HG02588 (cell line): ENCODE results near the gene CHST15.

Experiments
- ATAC-seq: cut with Tn5 transposase; IDR thresholded peaks from one replicate; pipeline ENCODE4 v1.9.1; 2021; ENCODE audit warnings: mild to moderate bottlenecking, moderate library complexity; ENCODE audit not compliant: unreplicated experiment

Gene CHST15, protein sequence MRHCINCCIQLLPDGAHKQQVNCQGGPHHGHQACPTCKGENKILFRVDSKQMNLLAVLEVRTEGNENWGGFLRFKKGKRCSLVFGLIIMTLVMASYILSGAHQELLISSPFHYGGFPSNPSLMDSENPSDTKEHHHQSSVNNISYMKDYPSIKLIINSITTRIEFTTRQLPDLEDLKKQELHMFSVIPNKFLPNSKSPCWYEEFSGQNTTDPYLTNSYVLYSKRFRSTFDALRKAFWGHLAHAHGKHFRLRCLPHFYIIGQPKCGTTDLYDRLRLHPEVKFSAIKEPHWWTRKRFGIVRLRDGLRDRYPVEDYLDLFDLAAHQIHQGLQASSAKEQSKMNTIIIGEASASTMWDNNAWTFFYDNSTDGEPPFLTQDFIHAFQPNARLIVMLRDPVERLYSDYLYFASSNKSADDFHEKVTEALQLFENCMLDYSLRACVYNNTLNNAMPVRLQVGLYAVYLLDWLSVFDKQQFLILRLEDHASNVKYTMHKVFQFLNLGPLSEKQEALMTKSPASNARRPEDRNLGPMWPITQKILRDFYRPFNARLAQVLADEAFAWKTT

DNA sequence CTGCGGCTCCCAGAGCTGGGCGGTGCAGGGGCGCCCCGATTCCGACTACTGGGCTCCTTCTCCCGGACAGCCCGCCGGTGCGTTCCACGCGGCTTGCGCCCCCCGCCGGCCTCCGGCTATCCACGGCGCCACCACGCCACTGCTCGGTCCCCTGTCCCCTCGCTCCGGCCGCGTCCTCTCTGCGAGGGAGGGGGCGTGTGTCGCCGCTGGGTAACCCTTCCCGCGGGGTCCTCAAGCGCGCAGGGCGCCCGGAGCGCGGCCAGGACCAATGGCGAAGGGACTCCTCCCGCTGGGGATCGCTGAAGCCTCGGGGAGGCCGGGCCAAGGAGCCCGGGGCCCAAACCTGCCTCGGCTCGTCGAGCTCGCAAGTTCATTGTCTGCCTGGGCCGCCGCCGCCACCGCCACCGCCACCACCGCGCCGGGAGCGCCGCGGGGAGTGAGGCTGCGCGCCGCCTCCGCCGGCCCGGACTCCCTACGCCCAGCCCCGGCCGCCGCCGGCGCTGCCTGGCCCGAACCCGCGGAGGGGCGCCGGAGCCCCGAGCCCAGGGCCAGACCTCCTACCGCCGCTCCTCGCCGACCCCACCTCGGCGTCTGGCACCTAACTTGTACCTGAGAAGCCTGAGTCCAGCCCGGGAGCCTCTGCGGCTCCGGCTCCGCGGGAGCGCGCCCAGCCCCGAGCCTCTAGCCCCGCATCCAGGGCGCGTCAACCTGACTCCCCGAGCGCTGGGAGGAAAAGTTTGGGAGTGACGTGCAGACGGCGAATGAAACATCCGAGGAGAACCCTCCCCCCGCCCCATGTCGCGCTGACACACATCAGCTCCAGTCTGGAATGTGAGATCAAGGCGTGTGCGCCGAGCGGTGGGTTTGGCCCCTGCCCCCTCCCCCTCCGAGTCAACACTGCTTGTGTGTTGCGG, at the start of gene CHST15:
Gene CHST15, minus strand, starts transcription at position 739 of the 914 bp plus-strand sequence. CDS start 47,386 bp downstream, outside the sequence.
- ATAC-seq, result peak; percentile 27

DNA sequence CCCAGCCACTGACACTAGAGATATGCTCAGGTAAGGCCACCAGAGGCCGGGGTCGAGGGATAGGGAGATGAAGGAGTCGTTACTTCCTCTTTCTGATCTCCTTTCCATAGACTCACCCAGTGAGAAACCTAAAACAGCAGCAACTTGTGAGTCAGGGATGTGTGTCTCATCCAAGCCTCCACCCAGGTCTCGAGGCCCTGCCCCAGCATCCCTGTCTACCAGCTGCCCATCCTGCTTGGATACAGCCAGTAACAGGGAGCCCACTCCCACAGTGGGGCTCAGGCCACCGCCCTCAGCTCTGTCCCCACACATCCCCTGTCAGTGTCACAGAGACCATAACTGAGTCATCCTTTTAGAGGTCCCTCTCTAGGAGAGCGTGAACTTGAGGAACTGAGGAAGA, 49.6 kb upstream of the CHST15 start:
- no peak for ATAC-seq

DNA sequence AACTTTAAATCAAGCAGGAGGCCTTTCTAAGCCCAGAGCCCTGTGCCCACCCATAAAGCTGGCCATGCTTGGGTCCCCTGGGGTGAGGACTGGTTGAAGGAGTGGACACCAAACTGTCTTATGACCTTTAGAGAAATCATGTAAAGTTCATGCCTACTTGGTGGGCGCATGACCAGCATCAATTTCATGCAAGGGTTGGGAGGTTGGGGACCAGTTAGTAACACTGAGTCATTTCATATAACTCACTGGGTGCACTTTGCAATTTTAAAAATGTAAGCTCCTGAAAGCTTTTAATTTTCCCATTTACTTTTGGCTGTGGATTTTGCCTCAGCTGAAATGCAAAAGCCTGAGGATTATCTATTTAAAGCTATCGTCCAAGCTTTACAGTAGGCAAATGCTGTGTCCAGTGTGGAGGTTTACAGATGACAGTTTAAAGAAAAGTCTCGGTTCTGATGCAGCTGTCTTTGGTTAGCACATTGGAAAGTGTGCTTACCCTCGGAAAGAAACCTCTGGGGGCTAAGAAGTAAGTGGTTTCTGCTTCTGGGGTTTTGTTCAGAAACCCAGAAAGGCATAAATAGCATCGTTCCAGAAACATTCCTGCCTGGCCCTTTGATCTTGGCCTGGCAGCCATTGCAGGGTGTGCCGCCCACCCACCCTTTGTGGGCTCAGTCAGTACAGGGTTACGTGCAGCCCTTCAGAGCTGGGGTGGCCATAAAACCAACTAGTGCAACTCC, 48.8 kb upstream of the CHST15 start:
- ATAC-seq, result no peak

DNA sequence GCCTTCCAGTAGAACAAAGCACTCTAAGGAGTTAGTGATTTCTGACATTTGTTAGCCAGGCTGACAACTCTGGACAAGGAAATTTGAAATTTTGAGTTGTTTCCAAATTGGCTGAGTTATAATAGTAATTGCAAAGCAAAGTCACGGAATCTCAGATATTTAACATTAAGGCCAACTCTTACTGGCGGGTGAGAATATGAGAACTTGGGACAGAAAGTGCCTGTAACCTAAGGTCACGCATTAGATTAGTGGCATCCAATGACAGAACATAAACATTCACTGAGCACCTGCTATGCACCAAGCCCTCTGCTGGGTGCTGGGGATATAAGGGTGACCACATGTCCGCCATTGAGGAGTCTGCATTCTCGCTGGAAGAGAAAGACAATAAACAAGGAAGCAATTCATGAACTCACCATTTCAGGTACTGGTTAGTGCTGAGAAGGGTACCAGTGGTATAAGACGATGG, 45.5 kb upstream of the CHST15 start:
- ATAC-seq, result no peak

DNA sequence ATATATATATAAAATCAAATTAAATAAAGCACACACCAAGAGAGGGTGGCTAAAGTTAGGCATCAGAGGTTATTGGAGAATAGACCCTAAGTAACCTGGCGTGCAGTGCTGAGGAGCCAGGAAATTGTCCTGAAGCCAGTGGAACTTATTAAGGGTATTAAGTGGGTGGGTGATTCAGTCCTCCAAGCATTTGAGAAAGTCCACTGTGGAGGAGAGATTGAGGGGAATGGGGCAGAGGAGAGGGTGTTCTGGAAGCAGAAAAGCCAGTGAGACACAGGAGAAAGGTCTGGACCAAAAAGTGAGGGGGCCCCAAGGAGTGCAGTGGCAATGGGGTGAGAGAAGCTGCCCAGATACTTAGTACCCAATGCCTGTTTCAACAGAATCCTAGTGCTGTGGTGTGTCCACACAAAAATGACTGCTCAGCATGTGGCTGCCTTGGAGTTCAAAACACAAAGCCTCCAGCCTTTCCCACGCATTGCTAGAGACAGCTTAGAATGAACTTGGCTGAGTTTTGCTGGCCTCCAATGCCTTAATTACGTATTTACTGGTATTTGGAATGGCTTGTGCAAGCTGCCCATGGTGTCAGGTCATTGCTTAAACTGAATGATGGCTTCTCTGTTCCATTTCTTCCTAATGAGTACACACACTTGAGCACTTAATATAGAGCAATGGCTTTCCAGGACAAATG, 44.9 kb upstream of the CHST15 start:
- no peak for ATAC-seq

DNA sequence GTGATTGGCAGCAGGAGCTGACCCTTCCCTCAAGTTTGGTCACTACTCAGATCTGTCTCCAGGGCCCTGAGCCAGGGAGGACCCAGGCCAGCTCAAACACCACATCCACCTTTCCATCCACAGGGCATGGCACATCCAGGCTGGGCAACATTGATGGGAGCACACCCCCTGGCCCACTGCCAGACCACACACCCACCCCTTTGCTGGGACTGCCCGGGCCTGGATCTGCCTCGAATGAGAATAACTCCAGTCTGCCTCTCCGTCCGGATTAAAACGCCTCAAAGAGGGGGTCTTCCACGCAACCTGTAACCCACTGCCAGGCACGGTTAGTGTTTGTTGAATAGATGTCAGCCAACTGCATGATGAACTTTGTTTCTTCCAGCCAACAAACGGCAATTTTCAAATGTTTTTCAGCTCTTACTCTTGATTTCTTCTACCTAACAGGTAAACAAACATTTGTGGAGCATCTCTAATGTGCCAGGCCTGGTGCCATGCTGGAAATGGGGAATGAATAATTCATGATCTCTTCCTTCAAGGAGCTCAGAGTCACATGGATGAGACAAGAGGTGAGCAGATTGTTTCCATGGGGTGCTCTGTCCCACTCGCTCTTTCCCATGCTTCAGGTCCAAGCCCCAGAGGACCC, 41.0 kb upstream of the CHST15 start:
- no peak for ATAC-seq

DNA sequence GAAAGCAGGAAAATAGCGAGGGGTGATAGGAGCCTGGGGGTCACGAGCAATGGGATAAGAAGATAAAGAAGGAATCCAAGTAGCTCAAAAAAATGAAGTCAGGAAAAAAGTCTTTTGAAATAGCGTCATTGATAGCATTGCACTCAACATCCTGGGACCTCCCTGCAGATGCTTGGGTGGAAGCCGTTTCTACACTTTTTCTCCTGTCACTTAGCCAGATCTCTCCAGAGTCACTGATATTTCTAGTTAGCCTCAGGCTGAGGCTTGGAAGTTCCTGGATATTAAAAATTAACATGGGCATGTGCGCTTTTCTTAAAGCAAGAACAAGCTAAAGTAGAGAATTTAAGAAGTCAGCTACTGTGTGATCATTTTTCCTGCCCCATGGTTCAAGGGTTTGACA, 39.5 kb upstream of the CHST15 start:
- no peak for ATAC-seq

DNA sequence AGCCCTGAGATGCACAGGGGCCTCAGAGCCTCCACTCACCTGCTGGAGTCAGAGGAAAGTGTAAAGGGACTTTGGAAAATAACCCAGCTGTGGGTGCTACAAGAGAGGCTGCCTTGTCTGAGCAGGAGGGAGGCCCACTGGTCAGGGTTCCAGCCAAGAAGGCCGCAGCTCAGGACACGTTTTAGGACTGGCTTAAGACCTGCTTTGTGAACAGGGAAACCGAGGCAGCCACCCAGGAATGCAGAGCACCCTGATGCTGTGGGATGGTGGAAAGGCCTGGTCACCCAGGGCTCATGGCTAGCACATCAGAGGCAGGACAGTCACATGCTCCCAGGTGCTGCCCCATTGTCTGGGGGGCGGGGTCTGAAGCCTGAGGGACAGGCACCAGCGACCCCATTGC, 38.9 kb upstream of the CHST15 start:
- no peak for ATAC-seq

DNA sequence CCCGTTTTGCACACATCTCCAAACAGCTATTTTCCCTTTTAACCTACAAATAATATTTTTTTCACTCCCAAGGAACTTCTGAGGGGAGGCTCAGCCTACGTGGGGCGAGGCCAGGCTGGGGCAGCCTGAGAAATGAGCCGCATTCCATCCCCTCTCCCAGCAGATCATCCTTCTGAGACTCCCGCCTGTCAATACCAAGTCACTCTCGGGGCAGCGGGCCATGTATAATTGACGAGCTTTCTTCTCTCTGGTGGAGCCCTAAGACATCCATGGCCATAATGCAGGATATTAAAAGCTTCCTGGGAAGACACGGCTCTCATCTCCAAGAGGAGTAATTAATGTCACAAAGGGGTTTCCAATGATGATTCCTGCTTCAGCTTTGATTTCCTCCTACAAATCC, 37.8 kb upstream of the CHST15 start:
- no peak for ATAC-seq

DNA sequence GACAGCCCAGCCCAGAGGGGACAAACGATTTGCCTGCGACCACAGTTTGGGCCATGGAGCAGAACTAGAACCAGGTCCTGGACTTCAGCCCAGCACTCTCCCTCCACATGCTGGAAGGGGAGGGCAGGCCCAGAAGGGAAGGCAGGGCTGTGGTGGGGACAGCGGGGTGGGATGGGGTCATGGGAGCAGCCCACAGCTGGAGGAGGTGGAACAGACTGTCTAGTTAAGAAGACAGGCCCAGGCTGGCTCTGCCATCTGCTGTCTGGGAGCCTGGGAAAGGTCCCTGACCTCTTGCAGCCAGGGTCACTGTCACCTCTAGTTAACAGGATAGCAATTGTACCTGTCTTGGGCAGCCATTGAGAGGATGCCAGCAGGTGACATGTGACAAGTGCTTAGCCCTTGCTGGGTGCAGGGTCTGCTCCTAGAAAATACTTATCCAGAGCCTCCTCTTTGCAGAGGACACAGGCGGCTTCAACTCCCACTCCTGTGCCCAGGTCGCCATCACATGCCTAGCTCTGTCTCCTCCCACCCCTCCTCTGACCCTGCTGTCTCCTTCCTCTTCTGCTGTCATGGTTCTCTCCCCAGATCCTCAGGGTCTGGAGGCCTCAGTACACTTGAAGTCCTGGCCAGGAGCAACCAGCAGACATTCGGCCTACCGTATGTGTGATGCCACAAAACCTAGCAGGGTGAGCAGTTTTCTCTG, 37.0 kb upstream of the CHST15 start:
- no peak for ATAC-seq

DNA sequence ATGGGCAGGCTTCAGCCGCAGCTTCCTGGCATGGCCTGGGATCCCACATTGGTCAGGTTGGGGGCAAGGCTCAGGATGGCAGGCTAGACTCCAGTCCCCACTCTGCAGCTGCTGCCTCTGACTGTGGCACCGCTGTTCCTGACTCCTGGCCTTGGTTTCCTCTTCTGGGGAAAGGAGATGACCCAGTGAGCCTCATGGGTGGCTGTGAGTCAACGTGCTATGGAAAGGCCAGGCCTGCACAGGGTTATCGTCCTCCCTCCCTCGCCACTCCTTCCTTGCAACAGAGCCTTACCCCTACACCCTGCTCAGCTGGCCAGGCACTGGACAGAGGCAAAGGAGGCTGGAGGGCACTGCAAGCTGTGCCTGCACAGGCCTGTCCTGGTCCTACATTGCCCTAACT, 36.1 kb upstream of the CHST15 start:
- no peak for ATAC-seq

DNA sequence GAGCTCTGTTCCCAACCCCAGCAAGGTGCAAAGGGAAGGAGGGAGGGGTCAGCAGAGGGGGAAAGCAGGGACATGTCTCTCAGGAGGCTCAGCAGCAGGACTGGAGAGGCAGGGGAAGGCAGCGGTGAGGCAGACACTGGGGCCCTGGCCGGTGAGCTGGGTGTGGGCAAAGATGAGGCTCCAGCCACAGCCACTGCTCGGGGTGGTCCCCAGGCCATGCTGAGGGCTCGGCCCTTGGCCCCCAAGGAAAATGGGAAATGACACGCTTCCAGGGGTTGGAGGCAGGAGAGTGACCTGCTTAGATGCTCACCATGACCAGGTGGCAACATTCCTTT, 35.4 kb upstream of the CHST15 start:
- no peak for ATAC-seq

DNA sequence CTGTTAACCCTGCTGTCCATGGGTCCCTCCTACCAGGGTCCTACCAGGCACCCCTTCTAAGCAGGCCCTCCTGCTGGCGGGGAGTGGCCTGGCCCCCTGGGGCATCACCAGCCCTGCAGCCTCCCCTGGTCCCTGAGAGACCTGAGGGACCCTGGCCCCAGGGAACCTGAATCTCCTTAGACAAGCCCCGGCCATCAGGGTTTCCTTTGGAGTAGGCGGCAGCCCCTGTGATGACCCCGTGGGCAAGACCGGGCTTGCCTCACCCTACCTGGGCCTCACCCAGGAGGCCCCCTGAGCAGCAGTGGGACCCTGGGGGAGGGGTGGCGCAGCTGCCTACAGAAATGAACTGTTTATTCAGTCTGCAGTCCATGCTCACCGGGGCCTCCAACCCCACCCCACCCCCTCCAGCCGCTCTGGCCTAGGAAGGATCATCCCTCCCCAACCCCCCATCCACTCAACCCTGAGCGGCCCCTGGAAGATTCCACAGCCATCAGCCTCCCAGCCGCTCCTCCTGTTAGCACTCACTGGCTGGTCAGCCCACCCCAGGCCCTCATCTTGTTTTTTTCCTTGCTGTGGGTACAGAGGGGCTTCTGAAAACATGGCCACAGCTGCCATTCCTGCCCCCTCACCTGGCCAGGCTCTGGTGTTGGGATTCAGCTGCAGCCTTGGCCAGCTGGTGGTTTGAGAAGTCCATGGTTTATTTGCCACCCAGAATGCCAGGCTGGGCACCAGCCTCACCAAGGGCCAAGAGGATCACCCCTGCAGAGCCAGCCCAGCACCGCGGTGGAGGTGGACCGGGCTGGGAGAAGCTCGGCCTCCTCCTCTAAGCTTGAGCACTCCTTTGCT, 34.8 kb upstream of the CHST15 start:
- ATAC-seq, result no peak

DNA sequence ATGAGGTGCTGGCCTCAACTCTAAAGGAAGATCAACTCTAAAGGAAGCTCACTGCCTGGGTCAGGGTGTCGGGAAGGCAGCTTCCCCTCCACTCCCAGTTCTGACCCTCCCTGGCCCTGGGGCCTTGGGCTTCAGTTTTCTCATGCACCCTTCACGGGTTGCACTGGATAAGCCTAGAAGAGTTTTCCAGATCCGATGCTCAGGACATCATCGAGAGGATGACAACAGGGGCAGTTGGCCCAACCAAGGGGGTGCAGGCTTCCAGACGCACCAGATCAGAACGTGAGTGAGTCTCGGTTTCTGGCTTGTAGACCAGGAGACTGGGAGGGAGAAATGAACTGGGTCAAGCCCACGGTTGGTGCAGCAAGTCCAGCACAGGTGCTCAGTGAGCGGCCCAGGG, 34.2 kb upstream of the CHST15 start:
- ATAC-seq, result no peak

DNA sequence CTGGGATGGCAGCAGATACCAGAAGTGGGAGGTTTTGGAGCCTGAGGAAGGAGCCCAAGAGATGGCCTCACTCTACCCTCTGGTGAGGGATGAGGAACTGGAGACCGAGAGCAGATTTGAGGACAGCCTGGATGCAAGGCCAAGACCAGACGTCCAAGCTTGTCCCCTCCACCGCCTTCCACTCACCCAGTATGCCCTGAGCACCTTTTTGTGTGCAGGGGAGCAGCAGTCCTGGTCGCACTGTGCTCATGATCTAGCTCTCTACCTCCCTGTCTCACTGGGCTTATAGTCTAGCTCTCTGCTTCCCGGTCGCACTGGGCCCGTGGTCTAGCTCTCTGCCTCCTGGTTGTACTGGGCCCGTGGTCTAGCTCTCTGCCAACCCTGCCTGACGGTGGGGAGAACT, 33.6 kb upstream of the CHST15 start:
- ATAC-seq, result no peak

DNA sequence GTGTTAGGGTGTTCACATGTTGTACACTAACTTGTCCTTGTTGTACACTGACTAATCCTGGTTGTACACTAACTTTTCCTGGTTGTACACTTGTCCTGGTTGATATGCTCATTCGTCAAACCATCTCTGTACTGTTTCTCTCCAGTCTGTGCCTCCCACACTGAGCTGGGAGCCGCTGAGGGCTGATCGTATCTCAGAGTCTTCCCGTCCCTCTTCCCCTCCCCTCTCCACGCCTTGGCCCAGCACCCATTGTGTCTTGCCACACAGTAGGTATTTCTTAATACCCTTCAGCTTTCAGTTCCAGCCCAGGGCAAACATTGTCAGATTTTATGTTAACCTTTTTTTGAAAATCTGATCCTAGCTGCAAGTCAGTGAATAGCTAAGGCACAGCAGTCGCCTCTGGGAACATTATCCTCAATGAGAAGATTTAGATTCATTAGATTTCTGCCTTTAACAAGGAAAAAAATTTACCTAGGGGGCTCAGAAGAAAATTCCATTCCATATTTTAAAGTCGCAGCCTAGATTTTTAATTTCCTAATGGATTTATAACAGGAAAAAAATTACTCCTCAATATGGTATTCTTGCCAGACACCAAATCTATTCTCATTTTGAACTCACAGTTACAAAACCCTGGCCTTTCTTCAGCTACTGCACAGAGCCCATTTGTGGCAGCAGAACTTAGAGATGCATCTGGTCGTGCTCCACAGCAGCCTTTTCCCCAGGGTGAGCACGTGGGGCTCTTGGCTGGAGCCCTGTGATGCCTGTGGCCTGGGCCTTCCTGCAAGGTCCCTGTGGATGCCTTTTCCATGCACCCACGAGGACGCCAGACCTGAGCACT, 33.0 kb upstream of the CHST15 start:
- no peak for ATAC-seq

DNA sequence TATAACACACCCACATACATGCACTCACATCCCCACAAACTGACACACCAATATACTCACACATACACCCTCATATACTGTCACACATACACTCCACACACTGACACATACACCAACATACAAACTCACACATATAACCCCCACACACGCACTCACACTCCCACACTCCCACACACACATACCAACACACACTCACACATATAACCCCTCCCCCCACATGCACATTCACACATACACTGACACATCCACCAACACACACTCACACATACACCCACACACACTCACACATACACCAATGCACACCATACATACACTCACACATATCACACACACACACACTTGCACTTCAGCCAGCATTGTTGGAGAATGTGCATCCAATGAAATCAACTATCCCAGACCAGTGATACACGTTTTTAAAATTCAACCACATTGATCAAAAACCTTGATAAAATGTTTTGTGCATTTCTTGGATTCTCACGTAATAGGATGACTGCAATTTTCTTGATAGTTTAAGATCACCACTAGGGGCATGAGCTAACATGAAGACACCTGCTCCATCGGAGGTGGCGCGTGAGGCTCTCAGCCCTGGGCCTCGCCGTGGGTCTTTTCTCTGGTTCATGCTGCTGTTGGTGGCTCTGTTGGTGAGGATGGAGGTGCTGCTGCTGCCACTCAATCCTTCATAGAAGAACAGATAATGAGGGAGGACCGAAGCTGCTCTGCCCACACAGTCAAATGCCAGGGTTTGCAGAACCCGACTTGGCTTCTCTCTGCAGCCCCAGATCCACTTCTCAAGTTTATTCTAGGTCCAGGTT, 32.1 kb upstream of the CHST15 start:
- ATAC-seq, result no peak
